Measurements from ENCODE around the gene KEL.
"Not testable (repeated sequence)": the region's sequence is repeated elsewhere in the genome, so short reads cannot be mapped to it uniquely, and the experiment has no call there.

The KEL gene, protein sequence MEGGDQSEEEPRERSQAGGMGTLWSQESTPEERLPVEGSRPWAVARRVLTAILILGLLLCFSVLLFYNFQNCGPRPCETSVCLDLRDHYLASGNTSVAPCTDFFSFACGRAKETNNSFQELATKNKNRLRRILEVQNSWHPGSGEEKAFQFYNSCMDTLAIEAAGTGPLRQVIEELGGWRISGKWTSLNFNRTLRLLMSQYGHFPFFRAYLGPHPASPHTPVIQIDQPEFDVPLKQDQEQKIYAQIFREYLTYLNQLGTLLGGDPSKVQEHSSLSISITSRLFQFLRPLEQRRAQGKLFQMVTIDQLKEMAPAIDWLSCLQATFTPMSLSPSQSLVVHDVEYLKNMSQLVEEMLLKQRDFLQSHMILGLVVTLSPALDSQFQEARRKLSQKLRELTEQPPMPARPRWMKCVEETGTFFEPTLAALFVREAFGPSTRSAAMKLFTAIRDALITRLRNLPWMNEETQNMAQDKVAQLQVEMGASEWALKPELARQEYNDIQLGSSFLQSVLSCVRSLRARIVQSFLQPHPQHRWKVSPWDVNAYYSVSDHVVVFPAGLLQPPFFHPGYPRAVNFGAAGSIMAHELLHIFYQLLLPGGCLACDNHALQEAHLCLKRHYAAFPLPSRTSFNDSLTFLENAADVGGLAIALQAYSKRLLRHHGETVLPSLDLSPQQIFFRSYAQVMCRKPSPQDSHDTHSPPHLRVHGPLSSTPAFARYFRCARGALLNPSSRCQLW

DNA sequence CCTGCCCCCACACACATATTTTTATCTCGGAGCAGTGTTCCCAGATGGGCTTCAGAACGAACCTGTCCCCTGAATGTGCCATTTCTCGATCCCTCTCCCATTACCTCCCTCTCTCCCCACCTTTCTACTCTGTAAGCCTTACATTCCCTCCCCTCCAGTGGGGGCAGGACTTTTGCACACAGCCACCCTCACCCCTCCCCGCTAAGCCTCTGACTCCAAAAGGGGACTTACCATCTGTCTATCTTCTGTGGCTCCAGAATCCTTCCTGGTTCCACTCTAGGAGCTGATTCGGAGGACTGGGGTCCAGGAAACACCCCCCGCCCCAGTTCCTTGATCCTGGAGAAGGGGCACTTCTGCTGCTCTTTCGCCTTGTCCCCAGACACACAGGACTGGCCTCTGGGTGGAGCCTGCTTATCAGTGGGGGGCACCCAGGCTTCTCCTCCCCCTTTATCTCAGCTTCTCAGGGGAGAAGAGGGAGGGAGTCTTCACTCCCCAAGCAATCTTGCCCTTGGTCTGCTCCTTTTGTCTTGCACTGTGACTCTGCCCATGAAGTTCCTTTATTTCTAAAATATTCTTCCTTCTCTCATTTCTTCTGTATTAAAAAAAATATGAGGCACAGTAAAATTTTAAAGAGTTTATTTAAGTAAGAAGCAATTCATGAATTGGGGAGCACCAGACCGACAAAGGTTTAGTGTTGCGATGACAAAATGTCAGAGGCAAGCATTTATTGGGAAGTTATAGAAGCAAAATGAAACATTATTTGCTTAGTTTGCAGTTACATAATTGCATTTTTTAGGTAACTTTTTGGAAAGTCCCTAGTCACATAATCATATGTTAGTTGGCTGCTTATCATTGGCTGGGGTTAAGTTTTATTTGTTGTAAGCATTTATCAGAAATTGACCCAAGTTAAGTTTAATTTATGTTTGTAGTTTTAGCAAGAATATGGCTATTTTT lies at the start of gene KEL:
TSS of gene KEL (minus strand) at position 391 of the 954 bp plus-strand sequence. CDS start at position 234, 157 bp downstream.
- no peak for DNase-seq (ENCODE audit: low read depth in 2 of 2)

DNA sequence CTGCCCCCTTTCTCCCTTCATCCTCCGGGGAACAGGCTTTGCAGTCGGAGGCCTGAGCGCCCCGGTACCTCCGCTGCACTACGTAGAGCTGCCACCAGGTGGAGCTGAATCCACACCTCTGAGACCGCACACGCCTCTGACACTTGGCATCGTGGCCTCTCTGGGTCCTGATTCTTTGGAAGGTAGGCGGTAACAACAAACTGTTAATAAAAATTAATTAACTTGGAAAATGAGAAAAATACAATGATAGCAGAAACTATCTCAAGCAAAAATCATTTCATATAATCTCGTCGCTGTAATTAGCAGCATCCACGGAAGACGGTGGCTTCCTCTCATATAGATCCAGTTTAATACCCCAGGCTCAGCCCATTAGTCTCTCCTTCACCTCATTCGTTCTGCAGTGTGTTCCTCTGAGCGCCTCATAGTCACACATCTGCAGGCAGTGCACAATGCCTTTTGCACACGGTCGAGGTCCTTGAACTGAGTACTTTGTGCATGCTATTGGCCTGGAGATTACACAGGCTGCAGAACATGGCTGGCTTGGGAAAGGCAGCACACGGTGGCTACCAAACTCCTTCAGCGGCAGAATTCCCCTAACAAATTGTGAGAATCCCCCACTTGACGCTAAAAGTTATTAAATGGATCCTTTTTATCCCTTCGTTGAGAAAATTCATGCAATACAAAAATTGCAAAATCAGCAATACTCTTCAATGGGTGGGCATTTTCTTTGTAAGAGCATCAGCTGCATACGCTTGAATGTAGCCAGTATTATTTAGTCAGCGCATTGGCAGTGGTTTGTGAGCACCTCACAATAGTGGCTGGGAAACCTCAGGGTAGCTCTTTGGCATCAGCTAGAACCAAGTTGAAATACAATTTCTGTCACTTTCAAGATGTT lies 46.1 kb upstream of the KEL start:
- DNase-seq (ENCODE audit: low read depth in 2 of 2) = peak; percentile 61 to 74

DNA sequence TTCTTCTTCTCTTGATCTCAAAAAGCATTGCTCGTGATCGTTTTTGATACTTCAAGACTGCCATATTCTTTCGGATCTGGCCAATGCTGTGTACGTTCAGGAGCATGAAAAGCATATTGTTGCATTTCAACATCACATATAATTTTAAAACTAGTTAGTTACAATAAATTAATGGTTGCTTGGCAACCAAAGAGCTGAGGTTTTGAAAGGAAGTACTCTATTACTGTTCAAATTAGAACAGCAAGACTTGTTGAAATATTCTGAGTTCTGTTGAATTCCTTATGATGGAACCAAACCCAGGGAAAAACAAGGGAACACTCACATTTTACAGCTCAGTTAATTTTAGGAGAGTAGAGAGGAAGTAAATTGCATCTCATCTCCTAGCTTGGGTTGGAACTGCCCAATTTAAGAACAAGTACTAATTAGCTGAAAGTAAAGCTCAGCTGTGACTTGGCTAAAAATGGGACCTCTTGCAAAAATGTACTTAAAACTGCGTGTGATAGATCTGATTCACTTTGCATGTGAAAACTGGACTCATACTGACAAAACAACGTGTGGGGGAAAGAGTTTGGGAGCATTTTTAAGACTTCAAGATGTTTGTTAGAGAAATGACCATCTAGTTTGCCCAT lies 43.6 kb upstream of the KEL start:
- DNase-seq (ENCODE audit: low read depth in 2 of 2) = no peak

DNA sequence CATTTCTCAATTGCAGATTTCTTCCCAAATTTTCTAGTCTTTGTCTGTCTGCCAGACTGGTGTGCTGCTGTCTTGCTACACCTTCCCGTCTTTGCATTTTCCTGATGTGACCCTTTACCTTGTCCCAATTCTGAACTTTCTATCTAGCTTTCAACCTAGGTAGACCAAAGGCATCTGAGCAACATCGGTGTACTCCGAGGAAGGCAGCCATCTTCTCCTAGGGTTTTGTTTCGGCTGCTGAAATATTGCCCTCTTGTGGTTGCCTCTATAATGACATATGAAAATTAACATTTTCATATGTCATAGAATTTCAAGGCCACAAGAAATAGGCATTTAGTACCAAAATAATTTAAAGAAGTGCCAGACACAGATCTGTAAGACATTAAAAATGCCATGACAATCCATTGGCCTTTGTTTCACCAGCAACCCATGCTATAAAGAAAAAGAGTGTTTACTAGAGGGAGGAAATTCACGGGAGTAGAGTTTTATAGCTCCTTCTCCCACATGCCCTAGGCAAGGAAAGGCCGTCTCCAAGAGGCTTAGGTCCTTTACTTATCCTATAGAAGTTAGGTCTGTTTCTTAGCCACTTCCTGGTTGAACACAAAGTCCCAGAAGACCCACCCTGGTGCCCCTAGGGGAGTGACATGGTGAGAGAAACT lies 41.4 kb upstream of the KEL start:
- DNase-seq (ENCODE audit: low read depth in 2 of 2) = no peak

DNA sequence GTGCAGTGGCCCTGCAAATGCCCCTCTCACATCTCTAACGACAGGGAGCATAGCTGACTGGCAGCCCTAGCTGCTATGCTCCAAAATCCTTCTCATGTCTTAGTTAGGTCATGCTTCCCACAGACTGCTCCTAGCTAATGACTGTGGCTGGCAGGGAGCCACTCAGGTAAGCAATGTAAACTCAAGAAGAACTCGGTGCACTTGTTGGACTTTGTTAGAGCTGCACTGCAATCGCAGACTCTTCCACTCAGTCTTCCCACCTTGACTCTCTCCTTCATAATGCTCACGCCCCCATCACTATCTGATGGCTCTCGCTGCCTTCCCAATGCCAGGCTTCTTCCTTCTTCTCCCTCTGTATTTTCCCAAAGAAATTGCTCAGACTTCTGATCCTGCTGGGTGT lies 40.7 kb upstream of the KEL start:
- DNase-seq (ENCODE audit: low read depth in 2 of 2) = no peak

DNA sequence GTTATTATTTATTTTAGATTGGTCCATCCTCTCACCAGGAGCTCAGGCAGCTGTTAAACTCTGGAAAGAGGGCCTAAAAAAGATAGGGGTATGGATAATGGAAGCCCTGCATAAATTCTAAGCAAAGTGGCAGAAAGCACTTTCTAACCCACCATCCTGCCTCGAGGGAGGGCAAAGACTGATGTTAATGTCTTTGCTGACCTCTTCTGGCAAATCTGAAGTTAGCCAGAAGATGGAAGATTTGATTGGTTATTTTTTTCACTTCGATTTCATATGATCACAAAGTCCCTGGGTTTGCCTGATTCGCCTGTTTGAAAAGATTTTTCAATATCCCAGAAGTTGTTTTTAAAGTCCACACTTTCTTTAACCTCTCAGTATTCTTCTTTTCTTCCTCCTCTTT lies 39.9 kb upstream of the KEL start:
- DNase-seq (ENCODE audit: low read depth in 2 of 2) = no peak

DNA sequence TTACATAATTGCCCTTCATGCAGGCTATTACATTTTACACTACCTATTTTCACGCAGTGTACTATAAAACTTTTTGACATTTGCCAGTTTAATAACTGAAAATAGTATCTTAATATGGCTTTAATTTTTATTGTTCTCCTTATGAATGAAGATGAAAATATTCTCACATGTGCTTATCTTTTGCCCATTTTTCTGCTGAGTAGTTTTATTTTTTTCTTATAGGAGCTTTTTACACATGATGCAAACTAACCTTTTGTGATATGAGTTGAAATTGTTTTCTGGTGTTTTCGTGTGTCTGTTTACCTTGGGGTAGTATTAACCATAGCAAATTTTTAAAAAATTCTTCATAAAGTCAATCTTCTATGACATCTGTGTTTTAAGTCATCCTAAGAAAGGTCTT lies 38.5 kb upstream of the KEL start:
- no peak for DNase-seq (ENCODE audit: low read depth in 2 of 2)

DNA sequence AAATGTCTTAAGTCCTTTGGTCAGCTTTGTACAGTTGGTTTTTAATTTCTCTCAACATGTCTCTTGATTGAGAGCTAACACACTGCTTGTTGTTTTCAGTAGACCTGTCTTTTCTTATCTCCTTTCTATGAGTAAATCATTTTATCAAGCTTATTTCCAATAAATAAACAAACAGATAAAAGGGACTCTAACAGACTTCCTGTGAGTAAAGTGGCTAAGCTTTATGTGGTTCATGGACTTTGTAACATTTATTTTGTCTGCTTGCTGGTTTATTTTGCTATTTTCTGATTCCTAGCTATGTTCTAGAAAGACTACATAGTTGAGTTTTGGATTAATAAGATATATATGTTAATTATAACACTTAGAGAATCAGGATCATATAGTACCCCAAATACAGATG lies 37.6 kb upstream of the KEL start:
- DNase-seq (ENCODE audit: low read depth in 2 of 2) = no peak

DNA sequence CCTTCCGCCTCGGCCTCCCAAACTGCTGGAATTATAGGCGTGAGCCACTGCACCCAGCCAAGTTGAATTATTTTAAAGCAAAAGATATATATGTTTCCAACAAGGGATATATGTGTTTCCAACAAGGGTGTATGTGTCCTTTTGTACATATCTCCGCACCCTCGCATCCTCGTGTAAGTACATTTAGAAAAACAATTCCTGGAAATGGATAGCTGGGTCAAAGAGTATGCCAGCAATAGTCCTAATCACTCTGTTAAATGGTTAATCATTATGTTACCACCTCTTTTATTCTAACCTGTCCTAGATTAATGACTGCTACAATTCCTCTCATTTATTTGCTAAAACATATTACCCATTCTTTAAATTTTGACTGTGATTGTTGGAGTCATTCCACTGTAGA lies 36.8 kb upstream of the KEL start:
- DNase-seq (ENCODE audit: low read depth in 2 of 2) = no peak

DNA sequence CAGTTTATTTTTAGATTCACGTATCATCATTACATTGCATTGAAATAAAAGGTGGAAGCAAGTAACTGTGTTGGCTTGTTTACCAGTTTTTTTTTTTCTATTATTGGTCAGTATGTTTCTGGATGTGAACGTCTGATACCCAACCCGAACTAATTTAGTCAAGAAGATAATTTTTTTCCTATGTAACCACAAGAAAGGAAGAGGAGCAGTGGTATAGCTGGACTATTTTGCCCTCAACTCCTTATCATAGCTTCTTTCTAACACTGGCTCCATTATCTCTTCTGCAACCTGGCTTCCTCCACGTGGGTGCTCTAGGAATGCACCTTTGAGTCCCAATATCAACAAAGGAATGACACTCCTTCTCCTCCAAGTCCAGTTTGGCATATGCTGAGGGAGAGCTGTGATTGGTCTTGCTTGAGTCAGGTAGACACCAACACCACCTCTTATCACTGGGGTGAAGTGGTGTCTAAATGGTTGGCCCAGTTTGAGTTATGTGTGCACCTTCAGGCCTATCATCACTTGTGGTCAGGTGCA lies 35.4 kb upstream of the KEL start:
- DNase-seq (ENCODE audit: low read depth in 2 of 2) = no peak

DNA sequence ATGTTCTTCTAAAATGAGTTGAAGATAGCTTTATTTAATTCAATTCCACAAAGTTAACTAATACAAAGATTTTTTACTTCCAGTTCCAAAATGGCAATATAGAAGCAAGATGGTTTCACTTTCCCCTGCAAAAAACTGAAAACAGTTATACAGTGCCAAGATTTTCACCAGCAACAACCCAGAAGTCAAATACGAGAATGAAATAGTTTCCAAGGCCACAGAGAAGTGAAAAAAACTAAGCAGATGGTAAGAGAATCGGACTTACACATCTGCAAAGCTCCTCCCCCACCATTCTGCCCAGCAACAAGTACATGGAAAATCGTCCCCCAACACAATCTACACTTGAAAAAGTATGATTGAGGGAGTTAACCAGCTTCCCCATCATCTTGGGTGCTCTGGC lies 30.3 kb upstream of the KEL start:
- no peak for DNase-seq (ENCODE audit: low read depth in 2 of 2)

DNA sequence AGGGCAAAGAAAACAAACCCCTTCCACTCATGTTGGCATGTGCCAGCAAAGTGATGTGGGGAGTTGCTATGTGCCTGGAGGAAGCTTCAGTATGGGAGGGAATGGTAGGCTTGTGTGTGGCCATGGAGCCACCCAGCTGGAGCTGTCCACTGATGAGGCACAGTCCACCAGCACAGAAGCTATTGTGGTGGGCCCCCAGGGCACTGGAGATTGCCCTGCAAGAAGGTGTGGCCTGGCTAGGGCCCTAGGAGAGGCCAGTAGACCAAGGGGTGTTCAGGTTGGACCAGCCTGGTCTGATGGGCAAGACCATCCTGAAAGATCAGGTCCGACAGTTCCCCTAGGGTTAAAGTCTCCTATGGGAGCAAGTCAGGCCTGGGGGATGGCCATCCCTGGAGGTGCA lies 22.1 kb upstream of the KEL start:
- no peak for DNase-seq (ENCODE audit: low read depth in 2 of 2)

DNA sequence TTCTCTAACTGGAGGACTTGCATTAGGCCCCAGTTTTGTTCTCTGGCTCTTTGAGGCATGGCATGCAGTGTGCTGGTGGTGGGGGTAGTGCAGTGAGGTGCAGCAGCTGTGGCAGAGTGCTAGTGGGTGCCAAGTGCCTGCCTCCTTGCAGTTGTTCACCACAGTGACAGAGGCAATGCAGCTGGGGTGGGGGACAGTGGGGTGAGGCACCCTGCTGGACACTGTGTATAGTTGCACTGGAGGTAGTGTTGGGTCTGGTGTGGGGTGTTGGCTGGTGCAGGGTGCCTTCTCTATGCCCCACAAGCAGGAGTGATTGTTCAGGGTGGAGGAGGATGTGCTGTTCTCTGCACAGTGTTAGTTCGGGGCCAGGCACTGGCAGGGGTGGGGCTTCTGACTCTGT lies 21.7 kb upstream of the KEL start:
- no peak for DNase-seq (ENCODE audit: low read depth in 2 of 2)

DNA sequence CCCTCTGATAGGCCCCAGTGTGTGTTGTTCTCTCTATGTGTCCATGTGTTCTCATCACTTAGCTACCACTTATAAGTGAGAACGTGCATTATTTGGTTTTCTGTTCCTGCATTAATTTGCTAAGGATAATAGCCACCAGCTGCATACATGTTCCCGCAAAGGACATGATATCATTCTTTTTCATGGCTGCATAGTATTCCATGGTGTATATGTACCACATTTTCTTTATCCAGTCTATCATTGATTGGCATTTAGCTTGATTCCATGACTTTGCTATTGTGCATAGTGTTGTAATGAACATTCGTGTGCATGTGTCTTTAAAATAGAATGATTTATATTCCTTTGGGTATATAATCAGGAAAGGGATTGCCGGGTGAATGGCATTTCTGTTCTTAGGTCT lies 16.2 kb upstream of the KEL start:
- not testable (repeated sequence) for DNase-seq (ENCODE audit: low read depth in 2 of 2)

DNA sequence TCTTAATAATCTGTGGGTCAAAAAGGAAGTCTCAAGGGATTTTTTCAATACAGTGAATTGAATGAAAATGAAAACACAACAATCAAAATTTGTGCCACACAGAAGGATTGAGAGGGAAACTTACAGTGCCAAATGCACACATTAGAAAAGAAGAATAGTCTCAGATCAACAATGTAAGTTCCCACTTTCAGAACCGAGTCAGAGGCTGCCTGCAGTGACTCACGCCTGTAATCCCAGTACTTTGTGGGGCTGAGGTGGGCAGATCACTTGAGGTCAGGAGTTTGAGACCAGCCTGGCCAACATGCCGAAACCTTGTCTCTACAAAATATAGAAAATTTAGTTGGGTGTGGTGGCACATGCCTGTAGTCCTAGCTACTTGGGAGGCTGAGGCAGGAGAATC lies 12.5 kb upstream of the KEL start:
- no peak for DNase-seq (ENCODE audit: low read depth in 2 of 2)

DNA sequence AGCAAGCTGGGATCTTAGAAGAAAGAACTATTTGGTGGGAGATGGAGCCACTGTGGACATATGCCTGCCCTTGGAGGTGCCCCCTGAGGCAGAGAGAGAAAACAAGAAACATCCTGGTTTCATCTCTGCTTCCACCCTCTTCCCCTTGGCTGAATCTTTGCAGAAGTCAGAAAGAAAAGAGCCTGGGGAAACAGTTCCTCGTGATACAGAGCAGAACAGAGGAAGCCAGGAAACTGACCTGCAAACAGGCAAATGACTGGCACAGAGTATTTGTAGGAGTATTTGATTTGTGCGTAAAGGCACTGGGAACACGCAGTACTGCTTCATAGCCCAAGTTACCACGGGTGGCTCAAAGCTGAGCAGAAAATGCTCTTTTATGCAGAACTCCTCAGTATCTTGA lies 7.0 kb upstream of the KEL start:
- no peak for DNase-seq (ENCODE audit: low read depth in 2 of 2)

DNA sequence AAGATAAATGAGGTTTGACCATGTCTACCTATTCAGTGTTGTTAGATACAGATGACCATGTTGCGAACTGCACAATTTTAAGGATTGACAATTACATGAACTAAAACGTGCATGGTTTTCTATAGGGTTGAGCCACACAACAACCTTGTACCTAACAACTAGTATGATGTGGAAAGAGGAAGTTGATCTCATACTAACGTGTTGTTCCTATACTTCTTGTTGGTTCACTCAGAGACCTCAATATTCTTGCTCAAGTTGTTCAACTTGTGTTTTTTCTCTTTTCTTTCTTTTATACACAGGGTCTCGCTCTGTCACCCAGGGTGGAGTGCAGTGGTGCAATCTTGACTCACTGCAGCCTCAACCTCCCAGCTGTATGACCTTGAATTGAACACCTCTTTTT lies 6.1 kb upstream of the KEL start:
- no peak for DNase-seq (ENCODE audit: low read depth in 2 of 2)

DNA sequence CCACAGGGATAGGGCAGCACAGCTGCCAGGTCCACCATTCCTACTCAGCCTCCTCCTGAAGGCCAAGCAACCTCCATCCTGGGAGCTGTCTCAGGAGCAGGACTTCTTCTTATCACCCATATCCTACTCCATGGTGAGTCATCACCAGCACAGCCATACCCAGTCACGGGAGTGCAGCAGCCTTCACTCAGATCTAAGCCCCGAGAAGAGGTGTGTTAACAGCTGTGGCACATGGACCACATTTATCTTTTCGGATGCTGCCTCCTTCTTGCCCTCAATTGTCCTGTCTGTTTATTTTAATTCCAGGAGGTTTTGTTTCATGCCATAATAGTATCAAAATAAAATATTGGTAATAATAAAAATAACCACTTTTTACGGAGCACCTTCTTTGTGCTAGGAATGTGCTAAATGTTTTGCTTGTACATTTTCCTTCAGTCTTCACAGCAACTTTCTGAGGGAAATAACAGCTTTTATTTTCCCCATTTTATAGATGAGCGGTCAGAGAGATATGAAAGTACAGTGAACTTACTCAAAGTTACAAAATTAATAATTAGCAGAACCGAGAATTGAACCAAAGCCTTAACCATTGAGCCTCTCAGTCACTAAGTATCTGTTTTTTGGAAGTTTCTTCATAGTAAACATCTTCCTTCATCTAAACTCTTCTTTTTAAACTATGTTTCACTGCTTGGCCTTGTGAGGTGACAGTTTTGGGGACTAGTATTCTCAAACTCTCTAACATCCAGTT lies 2.5 kb upstream of the KEL start:
- DNase-seq (ENCODE audit: low read depth in 2 of 2) = no peak

DNA sequence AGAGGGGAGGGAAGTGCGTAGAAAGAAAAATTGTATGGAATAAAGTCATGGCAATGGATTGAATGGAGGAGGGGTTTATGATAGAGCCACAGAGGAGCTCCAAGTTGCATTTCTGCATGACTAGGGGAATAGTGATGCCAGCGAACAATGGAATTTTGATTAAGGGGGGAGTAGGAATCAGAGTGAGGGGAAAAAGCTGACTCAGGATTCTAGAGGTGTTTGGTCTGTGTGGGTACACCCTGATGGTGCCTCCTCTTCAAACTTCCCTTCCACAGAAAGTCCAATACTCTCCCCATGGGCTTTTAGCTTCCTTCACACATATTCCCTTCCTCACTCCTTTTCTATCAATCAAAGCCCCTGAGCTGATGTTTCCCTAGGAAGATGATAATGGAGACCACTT lies 1.8 kb upstream of the KEL start:
- DNase-seq (ENCODE audit: low read depth in 2 of 2) = no peak
